Kasumi-1 (cell line): ENCODE measurements around the gene TEC.
A peak's percentile ranks its signal among the peaks of the same experiment; 100 is the strongest.
"Not testable (repeated sequence)": the region's sequence is repeated elsewhere in the genome, so short reads cannot be mapped to it uniquely, and the experiment has no call there.

Experiments used
- DNase-seq, 2 experiments: peaks; one replicate each; lab custom pipeline; 2025; lab: John Stamatoyannopoulos, UW

TEC gene

DNA sequence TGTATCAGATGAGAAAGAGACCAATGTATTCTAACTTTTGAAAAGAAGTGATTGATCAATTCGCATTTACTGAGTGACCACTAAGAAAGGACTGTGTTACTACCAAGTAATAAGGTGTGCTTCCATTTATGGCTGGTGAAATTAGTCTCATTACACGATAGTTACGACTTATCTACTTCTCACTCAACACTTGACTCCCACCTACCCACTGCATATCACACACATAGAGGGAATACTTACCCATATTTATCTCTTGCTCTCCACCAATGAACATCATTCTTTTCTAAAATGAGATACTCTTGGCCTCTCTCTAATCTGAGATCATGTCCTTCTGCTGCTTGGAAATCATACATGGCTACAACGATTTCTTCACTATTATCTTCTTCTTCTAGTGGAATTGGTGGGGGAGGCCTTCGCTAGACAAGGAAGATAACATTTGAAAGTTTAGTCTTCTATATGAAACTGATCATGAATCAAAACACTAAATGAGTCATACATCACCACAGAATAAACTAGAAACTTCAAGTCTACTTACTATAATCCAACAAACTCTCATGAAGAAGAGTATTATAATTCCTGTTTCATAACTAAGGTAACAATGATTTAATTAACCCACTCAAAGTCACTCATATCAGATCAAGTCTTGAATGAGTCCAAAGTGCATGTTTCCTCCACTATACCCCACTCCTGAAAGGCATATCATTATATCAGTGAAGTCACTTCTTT lies 101.9 kb downstream of the TEC start:
- DNase-seq = no peak

DNA sequence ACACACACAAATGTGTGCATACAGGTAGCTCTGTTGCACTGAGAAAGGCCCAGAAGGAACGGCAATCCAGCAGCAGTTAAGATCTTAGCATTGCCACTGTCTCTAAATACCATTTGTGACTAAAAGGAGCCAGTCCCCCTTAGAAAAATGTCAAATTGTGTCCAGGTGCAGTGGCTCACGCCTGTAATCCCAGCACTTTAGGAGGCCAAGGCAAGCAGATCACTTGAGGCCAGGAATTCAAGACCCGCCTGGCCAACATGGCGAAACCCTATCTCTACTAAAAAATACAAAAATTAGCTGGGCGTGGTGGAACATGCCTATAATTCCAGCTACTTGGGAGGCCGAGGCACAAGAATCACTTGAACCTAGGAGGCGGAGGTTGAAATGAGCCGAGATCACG lies 105.1 kb downstream of the TEC start:
- DNase-seq = not testable (repeated sequence)

DNA sequence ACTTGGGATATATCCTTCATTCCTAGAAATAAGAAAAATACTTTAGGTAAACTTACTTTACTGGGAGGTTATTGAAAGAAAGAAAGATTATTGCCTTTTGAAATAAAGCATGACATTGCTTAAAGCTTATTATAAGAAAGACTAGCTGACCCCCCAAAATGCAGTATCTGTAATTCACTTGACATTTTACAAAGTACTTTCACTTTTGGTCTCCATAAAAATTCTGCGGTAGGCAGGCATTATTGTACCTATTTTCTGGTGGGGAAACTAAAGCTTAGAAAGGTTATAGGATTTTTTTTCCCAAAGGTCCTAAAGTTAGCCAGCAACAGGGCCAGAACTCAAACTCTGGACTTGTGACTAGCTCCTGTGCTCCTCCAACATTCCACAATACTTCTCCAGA lies 105.9 kb downstream of the TEC start:
- DNase-seq = no peak

DNA sequence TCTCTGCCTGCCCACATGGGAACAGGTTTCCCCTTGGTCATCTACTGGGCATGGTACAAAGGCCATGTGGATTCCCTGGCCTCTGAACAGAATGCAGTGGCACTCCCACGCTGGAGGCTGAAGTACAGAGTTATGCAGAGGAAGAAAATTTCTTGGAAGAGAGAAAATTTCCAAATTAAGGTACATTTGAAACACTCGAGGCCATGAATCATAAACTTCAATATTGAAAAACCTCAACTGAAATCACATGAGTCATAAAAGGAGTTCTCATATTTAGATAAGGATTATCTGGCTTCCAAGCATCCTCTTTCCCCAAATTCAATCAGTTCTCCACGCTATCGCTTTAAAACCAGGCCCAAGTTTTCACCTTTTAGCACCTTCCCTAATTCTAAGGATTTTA lies 107.5 kb downstream of the TEC start:
- DNase-seq = no peak

DNA sequence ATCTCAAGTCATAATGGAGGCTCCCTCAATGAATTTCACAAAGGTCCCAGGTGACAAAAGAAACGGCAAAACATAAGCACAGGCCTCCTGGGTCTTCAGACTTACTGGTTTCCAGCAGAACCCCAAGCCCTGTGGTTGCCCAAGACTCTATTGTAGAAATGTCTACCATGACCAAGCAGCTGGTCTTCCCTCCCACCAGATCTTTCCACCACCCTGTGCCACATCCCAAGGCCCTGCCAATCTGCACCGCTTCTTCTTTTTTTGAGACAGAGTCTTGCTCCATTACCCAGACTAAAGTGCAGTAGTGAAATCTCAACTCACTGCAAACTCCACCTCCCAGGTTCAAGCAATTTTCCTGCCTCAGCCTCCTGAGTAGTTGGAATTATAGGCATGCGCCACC lies 112.4 kb downstream of the TEC start:
- DNase-seq = no peak

DNA sequence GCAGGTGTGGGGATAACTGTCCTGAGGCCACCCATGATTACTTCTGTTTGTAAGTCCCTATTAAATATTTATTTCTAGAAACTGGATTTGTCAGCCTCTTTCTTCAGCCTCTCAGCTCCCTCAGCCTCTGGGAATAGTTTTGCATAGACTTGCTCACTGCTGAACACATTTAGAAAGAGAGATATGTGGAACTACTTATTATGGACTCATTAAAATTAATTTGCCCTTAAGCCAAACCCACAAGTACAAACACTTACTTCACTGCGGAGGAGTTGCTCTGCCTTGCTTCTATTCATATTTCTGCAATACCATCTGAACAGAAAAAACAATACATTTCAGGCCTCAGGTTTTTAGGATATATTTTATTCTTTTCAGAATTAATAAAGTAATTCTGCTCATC lies 113.2 kb downstream of the TEC start:
- no peak for DNase-seq

DNA sequence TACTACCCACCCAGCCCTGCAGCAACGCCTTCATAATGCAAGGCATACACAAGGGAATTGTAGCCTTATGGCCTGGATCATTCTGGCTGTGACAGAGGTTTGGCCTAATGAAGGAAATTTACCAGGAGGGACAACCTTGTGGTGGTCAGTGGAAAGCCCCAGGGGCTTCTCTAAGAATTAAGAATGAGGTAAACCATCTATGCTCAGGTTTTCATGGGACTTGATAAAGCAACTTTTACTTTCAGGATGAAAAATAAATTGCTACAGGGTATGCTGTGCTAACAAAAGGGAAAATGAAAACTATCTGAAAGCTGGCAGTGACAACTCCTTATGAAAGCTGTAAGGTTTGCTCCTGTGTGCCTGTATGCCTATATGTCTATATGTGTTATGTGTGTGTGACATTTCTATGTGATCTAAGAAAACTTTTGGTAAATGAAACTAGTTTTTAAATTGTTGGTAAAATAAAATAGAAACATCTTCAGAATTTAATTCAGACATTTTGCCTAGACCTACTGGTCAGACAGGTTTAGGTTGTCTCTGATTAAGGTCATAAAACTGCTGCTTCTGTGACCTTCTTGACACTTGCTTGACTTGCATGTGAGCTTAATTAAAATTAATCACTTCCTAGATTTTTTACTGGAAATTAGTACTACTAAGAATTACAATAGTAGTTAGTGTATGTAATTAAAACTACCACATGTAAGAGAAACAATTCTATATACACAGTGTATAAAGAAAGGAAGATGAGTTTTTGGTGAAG lies 115.7 kb downstream of the TEC start:
- no peak for DNase-seq

DNA sequence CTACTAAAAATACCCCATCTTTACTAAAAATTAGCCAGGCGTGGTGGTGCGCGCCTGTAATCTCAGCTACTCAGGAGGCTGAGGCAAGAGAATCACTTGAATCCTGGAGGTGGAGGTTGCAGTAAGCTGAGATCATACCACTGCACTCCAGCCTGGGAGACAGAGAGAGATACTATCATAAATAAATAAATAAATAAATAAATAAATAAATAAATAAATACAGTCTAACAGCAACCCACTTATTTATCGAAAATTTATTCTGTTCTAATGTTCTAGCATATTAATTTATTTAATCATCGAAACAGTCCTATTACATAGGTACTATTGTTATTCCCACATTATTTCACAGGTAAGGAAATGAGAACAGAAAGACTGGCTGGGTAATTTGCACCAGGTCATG lies 117.4 kb downstream of the TEC start:
- DNase-seq = no peak

DNA sequence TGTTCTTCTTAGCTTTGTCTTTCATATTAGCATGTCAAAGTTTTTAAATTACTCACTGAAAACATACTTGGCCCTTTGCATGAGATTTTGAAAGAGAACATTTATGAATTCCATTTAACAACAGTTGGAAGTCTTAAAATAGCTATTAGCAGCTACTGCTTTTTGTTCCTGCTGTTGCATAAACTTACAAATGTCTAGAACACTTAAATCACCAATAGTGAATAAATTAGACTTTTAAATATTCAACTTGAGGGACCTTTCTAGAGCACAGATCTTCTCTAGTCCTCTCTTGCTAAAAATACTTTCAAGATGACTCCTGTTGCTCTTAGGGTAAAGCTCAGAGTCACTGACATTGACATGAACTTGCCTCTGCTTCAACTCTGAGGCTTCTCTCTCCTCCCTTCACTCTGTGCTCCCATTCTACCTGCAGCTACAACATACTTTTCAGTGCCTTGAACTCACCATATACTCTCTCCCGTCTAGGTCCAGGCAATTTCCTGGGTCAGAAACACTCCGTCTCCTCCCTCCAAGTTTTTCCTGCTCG lies 119.7 kb downstream of the TEC start:
- DNase-seq = no peak

DNA sequence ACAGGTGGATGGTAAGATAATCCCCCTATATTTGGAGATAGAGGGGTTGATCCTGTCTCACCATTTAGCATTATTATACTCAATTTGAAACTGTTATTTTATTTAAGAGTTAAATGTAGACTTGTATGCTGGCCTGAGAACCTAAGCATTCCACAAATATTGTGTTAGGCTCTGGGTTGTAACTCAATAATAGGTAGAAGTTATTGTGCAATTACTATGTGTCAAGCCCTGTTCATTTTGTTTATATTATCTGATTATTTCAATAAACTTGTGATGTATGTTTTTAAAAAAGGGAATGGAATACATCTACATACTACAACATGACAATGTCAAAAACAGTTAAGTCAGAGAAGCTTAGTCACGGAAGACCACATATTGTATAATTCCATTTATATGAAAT lies 122.0 kb downstream of the TEC start:
- DNase-seq = no peak

DNA sequence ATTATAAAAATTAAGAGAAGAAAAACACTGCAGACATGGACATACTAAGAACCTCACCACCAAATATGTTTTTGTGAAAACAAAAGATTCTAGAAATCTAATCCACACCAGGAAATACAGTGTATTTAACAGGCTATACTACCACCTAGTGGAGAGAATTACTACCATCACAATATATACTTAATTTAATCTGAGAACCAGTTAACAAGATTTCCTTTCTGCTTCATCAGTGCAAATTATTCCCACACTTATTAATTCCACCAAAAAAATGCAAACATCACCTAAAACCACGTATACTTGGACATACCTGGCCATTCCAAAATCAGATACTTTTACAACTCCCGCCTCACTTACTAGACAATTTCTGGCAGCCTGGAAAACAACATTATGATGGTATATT lies 128.6 kb downstream of the TEC start:
- DNase-seq = peak; percentile 74 to 92

DNA sequence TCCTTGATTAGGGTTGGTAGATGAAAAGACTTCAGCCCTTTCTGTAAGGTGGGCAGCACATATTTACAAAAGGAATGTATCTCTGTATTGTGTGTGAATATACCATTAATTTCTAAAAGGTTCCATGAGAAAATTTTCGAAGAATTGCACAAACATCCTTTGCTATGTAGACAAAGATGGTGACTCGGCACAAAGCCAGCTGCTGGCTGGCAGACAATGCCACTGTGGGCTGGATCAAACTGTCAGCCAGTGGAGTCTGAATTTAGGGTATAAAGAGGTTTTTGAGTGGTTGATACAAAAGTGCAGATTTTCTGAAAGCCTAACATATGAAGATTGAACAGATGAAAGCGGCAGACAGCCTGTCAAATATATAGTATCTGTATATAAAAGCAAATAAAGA lies 129.9 kb downstream of the TEC start:
- DNase-seq = no peak

DNA sequence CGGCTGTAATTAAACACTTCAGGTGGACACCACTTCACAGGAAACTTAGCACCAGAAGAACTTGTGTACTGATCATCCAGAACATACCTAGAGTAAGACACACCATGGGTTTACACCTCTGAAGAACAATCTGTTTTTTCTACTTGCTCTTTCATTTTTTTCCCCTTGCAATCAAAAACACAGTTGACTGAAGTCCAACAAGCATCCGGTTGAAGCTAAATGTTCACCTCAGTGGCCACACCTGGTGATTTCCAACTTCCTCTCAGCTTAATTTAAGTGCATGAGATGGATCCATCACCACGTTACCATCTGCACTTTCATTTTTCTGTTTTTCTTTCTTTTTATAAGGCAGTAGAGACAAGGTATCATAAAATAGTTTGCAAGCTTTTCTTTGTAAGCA lies 130.7 kb downstream of the TEC start:
- DNase-seq = no peak

DNA sequence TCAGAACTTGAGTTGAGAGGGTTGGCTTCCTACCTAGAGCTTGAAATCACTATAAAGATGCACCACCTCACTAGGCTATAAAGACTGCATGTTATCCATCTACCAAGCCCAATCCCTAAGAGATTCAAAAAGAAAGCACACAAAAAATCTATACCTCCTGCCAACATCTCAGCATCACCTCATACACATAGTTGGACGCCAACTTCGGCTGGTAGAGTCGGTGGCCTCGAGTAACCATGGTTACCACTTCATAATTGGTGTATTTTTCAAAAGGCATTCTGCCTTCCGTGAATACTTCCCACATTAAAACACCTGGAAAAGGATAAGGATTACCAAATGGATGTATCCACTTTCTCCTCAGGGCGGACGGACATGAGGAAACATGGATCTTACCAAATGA lies 131.1 kb downstream of the TEC start:
- no peak for DNase-seq

DNA sequence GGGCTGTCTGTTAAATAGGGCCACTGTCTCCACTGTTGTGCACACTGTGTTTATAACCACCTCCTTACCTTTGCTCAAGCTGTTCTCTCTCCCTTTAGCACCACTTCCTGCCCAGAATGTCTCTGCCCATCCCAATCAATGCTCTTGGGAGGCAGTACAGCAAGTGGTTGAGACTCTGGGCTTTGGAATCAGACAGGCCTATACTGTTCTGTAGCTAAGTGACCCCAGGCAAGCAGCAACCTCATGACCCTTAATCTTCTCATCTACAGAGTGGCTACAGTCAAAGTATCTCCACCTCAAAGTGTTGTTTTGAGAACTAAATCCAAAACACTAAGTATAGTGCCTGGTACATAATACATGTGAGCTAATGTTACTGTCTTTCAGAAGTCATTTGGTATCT lies 131.8 kb downstream of the TEC start:
- DNase-seq = no peak

DNA sequence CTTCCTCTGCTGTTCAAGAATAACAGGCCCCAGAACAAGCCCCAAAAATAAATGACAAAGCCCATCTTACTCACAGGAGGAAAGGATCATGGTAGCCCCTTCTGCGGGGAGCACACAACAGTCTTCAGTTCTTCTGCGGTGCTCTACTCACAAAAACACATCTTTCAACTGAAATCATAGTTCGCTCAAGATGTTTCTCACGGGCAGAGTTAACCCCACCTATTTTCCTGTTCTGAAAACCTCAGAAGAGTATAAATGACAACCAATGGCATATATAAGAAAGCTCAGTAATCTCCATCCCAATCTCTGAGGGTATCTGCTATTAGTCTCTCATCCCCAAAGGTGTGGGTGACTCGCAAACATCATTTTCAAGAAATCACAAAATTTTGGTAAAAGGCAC lies 135.6 kb downstream of the TEC start, which contains the start of gene TXK:
Gene TXK (minus strand): TSS at position 170 of the 400 bp plus-strand sequence. CDS start 80 bp downstream, at position 90.
- no peak for DNase-seq

DNA sequence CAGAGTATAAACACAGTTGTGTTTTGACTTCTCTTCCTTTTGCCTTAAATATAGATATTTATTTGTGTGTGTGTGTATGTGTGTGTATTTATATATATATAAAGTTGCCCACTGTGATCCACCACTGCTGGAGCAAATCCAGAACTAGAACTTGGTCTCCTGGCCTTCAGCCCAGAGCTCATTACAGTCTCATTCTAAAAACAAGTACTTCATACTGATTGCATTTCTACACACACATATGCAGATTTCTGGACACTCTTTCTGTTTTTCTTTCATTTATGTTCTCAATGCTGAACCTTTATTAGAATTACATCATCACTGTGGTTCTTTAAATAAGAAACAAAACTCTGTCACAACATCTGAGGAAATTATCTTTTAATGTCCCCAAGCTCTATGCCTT lies 136.0 kb downstream of the TEC start:
- no peak for DNase-seq

DNA sequence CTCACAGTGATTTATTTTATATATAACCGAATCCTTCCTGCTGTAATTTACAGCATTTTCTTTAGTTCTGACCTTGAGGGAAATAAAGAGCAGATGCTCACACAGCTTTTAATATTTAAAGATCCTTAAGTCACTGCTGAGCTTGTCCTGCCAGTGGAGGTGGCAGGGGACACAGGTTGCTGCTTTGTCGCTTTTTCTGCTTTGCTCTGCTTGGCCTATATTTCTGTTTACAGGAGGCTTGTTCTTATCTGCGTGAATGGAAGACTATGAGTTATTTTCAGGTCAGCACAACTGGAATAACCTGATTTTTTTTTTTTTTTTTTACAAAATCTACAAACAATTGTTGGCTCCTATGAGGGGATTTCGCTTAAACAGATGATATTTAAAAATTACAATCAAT lies 137.9 kb downstream of the TEC start:
- no peak for DNase-seq

DNA sequence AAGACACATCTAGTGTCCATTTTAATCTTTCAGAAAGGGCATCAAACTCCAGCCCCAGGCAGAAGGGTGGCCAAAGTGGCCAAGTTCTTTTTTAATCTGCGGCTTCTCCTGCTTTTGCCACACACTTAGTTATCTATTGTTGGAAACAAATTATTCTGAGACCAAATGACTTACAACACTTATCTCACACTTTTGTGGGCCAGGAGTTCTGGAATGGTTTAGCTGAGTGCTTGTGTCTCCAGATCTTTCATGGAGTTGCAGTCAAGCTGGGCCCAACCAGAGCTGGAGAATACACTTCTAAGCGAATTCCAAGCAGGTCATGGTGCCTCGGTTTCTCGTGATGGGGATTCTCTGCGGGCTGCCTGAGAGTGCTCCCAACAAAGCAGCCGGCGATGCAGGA lies 139.5 kb downstream of the TEC start:
- DNase-seq = no peak

DNA sequence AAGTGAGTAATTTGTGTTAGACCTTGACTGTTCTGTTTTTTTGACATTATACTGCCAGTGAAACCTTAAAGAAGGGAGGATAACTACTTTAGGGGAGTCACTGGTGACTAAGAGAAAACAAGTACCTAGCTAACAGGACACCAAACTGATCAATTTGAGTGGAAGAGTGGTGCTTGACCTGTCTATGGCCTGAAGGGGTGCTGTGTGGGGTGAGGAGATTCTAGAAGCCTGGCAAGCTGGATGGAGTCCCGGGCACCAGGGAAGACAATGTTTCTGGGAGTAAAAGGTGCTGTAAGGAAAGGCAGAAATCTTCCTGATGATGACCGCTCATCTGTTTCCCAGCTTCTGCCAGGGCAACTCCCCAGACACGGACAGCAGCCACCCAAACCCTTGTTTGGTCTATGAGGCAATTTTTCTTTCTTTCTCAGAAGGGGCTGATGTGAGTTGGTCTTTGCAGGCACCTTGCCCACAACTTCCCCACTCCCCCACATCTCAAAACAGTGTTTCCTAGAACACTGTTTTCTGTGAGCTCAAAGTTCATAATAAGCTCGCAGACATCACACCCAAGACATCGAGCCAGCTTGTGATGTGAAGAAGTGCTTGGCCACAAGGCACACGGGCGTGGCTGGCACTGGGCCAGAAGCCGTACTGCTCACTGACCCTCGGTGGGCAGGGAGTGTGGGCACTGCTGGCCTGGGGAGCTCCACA lies 140.2 kb downstream of the TEC start:
- peak; percentile 32 to 56 for DNase-seq

DNA sequence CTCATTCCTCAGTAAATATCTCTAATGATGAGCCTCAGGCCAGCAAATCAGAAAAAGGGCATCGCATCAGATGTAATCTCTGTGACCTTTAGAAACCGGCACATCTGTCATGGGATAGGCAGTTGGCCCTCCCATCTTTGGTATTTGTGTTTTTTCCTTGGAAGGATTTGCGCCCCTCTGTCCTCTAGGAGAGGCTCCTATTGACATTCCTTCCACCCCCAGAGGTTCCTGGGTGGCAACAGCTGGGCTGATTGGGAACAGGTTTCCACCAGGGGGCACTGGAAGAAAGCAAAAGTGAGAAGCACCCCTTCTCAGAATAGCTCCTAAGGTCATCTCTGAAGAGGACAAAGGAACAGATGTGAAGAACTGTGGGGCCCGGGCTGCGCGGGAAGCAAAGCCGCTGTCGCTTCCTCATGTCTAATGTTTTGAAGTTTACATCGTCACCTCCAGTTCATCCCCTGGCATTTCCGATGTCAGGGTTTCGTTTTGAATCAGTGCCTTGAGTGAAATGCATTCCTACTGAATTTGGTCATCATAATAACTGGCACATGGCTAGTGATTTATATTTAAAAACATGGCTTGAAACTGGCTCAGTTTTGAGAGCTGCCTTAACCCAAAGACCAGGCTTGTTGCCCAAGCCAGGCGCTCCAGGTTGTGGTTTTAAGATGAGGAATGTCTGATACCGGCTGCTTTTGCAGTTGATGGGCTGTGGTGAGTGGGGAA lies 141.8 kb downstream of the TEC start:
- DNase-seq = peak; percentile 92 to 94

DNA sequence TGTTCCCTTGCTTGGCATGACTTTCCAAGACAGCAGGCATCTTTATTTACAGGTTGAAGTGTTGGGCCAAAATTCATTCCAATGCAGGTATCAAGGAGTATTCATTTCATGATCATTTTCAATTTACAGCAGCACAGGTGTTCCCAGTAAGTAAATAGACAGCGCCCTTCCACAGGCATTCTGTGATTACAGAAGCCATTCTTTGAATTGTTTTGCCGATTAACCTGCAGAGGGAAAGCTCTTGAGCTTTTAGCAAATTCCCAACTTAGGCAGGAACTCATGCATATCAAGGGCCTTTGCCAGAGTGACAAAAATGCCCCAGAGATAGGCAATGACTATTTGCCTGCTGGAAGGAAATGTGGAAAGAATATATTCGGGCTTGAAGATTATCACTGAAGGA lies 142.4 kb downstream of the TEC start:
- no peak for DNase-seq
